Activated CD4-positive, alpha-beta T cell treated with anti-CD3 and anti-CD28 coated beads for 48 hours (primary cell): ENCODE data around the gene MAB21L2.
"Not testable (repeated sequence)": the region's sequence is repeated elsewhere in the genome, so short reads cannot be mapped to it uniquely, and the experiment has no call there.

Experiments used
- DNase-seq: peaks from one replicate; pipeline ENCODE4 v3.0.0-alpha.2; 2020

MAB21L2 gene

GRCh38 chr4:150582146-150582872 lies at the start of gene MAB21L2:
Gene MAB21L2 (plus strand): TSS chr4:150582151. CDS start chr4:150583030, 879 bp downstream.
- no peak for DNase-seq

DNA sequence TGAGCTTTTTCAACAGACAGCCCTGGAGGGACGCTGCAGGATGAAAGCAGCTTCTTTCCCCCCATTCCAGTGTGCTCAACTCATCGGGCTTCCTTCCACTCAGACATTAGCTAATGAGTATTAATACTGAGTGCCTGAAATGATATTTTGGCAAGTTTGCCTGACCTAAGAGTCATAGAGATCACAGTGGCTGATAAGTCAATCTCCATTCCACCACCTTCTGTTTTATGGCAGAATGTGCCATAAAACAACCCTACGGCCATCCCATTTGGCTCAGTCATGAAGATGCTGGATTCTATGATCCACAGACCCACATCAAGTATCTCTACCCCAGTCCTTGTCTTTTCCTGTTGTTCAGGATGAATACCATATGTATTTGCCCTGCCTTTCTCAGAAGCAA lies 48.3 kb upstream of the MAB21L2 start:
- no peak for DNase-seq

DNA sequence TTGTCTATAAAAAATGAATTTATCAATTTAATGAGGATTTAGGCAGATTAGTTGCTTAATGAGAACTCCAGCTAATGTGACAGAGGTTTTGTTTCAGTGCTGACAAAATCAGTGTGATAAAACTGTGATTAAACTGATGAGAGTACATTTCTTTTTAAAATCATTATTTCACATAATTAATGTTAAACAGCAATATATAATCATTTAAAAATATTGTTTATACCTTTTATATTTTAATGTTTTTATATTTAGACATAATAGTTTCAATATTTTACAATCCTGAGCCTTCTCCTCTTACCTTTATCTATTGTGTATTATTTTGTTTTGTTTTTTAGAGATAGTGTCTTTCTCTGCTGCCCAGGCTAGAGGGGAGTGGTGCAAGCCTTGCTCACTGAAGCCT lies 47.1 kb upstream of the MAB21L2 start:
- DNase-seq, result no peak

DNA sequence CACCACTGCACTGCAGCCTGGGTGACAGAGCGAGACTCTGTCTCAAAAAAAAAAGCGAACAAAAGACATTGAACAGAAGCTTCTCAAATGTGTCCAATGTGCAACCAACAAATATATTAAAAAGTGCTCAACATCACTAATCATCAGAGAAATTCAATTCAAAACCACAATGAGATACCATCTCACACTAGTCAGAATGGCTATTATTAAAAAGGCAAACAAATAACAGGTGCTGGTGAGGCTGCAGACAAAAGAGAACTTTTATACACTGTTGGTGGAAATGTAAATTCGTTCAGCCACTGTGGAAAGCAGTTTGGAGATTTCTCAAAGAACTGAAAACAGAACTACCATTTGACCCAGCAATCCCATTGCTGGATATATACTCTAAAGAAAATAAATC lies 44.0 kb upstream of the MAB21L2 start:
- not testable (repeated sequence) for DNase-seq

GRCh38 chr4:150540536-150540935 lies 41.4 kb upstream of the MAB21L2 start:
- no peak for DNase-seq

DNA sequence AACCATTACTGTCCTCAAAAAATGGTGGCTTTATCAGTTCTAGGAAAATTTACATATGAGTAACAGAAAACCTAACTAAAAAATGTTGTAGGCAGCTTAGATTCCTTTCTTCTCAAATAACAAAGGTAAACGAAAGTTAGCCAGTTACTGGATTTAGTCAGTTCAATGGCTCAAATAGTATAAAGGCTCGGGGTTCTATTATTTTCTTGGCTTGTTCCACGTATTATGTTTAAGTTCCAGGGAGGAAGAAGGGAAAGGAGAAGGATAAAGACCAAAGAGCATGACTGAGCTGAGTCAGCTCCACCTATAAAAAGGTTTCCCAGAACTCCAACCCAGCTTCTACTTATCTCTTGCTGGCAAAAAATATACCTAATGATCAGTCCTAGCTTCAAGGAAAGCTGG lies 41.0 kb upstream of the MAB21L2 start:
- no peak for DNase-seq

GRCh38 chr4:150541681-150542080 lies 40.3 kb upstream of the MAB21L2 start:
- no peak for DNase-seq

DNA sequence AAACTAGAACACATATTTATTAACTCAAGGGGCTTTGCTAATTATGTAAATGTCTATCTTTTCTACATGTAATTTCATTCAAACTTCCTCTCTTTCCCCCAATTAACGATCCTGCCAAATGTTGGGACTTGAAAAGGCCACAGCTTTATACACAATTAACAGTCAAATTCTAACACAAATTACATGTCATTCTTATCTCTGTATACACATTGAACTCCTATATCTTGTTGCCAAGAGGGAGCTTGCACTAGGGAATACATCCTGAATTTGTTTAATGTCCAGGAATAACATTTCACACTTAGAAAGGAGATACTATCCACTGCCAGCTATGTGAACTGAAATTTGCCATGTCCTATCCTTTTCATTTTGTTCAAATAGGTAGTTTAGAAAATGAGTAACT lies 38.9 kb upstream of the MAB21L2 start:
- DNase-seq, result no peak

GRCh38 chr4:150546286-150546685 lies 35.7 kb upstream of the MAB21L2 start:
- DNase-seq, result no peak

GRCh38 chr4:150547154-150547838 lies 34.7 kb upstream of the MAB21L2 start:
- DNase-seq, result no peak

GRCh38 chr4:150557811-150558210 lies 24.1 kb upstream of the MAB21L2 start:
- not testable (repeated sequence) for DNase-seq

- DNase-seq, result no peak
Measured at GRCh38 chr4:150561143-150561737, 20.7 kb upstream of the MAB21L2 start.

GRCh38 chr4:150562250-150562649 lies 19.7 kb upstream of the MAB21L2 start:
- DNase-seq, result no peak

GRCh38 chr4:150562751-150563150 lies 19.2 kb upstream of the MAB21L2 start:
- no peak for DNase-seq

DNA sequence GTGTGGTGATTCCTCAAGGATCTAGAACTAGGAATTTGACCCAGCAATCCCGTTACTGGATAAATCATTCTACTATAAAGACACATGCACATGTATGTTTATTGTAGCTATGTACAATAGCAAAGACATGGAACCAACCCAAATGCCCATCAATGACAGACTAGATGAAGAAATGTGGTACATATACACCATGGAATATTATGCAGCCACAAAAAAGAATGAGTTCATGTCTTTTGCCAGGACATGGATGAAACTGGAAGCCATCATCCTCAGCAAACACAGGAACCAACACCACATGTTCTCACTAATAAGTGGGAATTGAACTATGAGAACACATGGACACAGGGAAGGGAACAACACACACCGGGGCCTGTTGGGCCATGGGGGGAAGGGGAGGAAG lies 17.0 kb upstream of the MAB21L2 start:
- not testable (repeated sequence) for DNase-seq

GRCh38 chr4:150567070-150567469 lies 14.9 kb upstream of the MAB21L2 start:
- DNase-seq, result no peak

DNA sequence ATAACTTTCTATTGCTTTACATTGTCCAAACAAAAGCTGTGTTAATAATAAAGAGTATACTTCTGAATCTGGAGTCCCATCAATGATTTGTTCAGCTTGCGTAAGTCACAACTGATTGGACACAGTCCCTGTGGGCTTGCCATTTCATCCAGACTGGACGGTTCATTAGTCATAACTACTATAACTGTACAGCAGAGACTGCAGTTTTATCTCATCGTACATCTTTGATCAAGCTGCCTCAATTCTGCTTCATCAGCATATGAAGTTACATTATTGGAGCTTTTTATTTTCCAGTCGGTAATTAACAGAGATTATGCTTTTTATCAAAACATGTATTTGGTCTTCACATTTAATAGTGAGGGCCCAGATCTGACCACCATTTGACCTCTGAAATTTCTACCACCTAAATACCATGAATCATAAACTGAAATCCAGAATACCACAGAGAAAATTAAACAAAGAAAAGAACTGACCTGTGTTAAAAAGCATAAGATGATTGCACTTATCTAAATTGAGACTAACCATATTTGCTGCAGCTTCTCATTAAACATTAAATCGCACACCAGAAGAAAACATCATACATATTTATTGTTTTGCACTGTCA lies 12.5 kb upstream of the MAB21L2 start:
- no peak for DNase-seq

GRCh38 chr4:150569998-150570535 lies 11.9 kb upstream of the MAB21L2 start:
- DNase-seq, result no peak

- no peak for DNase-seq
Measured at GRCh38 chr4:150570862-150571261, 11.1 kb upstream of the MAB21L2 start.

DNA sequence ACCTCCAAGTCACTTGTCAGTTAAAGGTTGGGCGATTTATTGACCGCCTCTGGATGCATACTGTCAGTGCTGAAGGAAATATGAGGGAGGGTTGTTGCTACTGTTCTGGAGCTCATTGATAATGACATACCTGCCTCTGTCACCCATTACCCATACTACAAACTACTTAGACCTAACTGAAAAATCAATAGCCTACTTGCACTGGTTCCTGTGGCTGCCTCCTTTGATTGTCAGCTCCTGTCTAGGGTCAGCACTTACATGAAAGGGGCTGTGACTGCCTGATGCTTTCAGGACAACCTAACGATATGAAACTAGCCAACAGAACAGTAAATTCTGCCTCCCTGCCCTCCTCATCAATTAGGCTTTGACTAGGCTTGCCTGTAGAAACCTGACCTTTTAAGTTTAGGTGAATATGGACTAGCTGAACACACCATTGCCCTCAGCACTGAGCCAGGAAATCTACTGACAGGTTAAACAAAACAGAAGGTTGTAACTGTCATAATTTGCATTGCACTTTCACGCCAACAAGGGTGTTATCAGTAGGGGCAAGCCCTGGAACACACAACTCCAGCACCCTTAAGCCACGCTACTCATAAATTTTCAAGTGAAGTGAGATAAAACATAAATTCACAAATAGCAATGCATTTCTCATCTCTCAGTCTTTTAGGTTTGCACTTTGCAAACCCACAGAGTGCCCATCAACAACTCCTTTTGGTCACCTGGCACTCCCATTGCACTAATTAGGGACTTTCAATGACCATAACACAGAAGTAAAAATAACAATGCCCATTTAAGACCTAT lies 9.0 kb upstream of the MAB21L2 start:
- DNase-seq, result no peak

GRCh38 chr4:150573534-150573933 lies 8.4 kb upstream of the MAB21L2 start:
- DNase-seq, result no peak

- DNase-seq, result no peak
Measured at GRCh38 chr4:150574678-150575077, 7.3 kb upstream of the MAB21L2 start.

GRCh38 chr4:150577796-150578195 lies 4.2 kb upstream of the MAB21L2 start:
- no peak for DNase-seq
